Measurements from ENCODE around the gene EMILIN1. TPM values are rescaled to one million over a fixed set of nuclear protein-coding genes. Genes with fewer than 3 reads are reported as not detected.

Gene EMILIN1
- total and polyA plus RNA-seq, 2 of the 8 experiments (the other 6 are each of a cell fraction or from before 2014, with no cell fraction given), result 1.9 to 3.0 TPM

DNA sequence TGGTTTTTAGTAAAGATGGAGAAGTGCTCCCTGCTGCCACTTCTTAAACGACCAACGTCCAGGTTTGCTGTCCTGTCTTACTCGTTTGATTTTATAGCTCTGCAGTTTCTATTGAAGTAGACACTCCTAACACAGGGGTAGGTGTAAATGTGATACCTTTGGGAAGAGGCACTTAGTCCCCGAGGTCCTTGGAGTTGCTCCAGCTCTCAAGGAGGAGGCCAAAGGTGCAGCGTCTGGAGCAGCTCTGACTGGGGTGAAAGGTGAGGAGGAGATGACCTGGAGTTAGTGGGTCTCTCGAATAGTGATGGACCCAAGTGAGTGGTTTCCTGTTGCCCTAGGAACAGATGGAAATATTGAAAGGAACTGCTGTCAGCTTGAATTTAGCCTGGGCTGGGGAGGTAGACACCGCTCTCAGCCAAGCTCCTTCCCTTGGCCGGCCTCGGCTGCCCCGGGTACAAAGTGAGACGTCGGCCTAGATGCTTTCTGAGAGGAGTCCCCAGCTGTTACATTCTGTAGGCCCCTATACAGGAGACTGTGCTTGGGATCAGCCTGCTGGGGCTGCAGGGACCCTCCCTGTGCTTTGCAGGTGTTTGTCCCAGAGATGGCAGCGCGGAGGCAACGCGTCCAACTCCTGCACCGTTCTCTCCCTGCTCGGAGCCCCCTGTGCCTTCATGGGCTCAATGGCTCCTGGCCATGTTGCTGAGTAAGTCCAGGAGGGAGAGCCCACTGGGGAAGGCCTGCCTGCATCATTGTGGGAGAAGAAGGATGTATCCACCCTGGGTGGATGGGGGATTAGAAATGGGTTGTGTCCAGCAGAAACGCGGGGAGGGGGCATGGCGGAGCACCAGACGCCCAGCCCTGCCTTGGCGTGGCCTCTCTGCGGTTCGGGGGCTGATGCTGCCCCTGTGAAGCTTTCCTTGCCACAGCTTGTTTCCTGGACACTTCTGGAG, 13.6 kb downstream of the EMILIN1 start:
- 87% methylated on average over 18 of the region's 25 CpGs; no CpG with 5 or more reads in 1 of the 2 experiments for whole genome bisulfite sequencing, 2 experiments (ENCODE audit: extremely low coverage in 1 of 2, insufficient coverage in 1 of 2, insufficient read length in 1 of 2, insufficient replicate concordance in 2 of 2, low coverage in 1 of 2, low lambda C conversion rate in 2 of 2, missing lambda C conversion rate in 1 of 2)
- Histone ChIP-seq H4K91ac (replicated peaks; ENCODE audit: insufficient read length, low read length) (no peak overlapping the region), H2AFZ (ENCODE audit: low read length) (no peak overlapping the region), H3K14ac (ENCODE audit: insufficient read length) (no peak overlapping the region), H3K27ac (ENCODE audit: low read depth, low read length) (no peak overlapping the region), H3K23ac (ENCODE audit: insufficient read length) (no peak overlapping the region), H2AK5ac (ENCODE audit: low read depth, low read length) (no peak overlapping the region), H3K27me3 (replicated peaks in 1 of 4; ENCODE audit: control insufficient read depth in 3 of 4, extremely low read depth in 1 of 4, insufficient read depth in 3 of 4, low read length in 3 of 4) (no peaks in the 10 kb centered on the region), H4K20me1 (replicated peaks in 1 of 2; ENCODE audit: control insufficient read depth in 1 of 2, insufficient read depth in 2 of 2, low read length in 2 of 2) (peaks cover 1 to 6% of the 10 kb centered on the region in 2 experiments), H2BK15ac (ENCODE audit: low read length) (no peak overlapping the region), H3K9me3 (ENCODE audit: insufficient read depth in 2 of 2, low read depth in 1 of 2, low read length in 1 of 2) (no peaks in the 10 kb centered on the region), H3K79me2 (ENCODE audit: control insufficient read depth in 1 of 2, insufficient read depth in 2 of 2, low read length in 2 of 2) (no peaks in the 10 kb centered on the region), H3K18ac (ENCODE audit: extremely low read depth, low read length) (no peak overlapping the region), H3K4ac (replicated peaks; ENCODE audit: insufficient read length, low read depth, low read length) (no peak overlapping the region), H3K4me2 (ENCODE audit: insufficient read depth in 1 of 2, low read depth in 2 of 2, low read length in 2 of 2) (no peak overlapping the region), H2BK120ac (replicated peaks; ENCODE audit: low read depth, low read length) (no peak overlapping the region), H3K4me3 (ENCODE audit: extremely low read depth in 1 of 4, insufficient read depth in 2 of 4, low read depth in 3 of 4, low read length in 4 of 4) (no peak overlapping the region), H3K79me1 (ENCODE audit: low read depth, low read length) (no peaks in the 10 kb centered on the region; the same call in 1 of the 2 replicates), H3K36me3 (ENCODE audit: control insufficient read depth in 2 of 4, insufficient read depth in 4 of 4, low read length in 3 of 4) (no peaks in the 10 kb centered on the region), H2BK12ac (ENCODE audit: low read depth, low read length) (no peak overlapping the region), H3K23me2 (ENCODE audit: low read depth, low read length) (peaks cover 1% of the 10 kb centered on the region; the same call in 1 of the 2 replicates), H4K8ac (ENCODE audit: extremely low read depth, insufficient read depth, low read length) (no peak overlapping the region), H3K56ac (replicated peaks; ENCODE audit: insufficient read length, low read depth, low read length) (no peak overlapping the region), H3K4me1 (replicated peaks in 1 of 4; ENCODE audit: control insufficient read depth in 3 of 4, insufficient read depth in 4 of 4, low read length in 3 of 4) (peaks cover 0 to 8% (median 5%) of the 10 kb centered on the region in 4 experiments; a peak in 3 of 7 replicates), H2BK20ac (ENCODE audit: low read length) (no peak overlapping the region), H2BK5ac (ENCODE audit: low read depth, low read length) (no peak overlapping the region), H3K9ac (replicated peaks in 1 of 4; ENCODE audit: extremely low read depth in 1 of 4, low read depth in 3 of 4, low read length in 3 of 4) (no peak overlapping the region), H4K5ac (ENCODE audit: insufficient read length, low read depth, low read length) (no peak overlapping the region)
- ChIA-PET POLR2A (ENCODE audit: partially characterized antibody) (interaction anchor here (1.1 to 1.4 kb wide), 2 partner anchors 130 to 155 kb away, joined by 3 to 4 read pairs; no protein-coding TSS in a partner anchor), CTCF (ENCODE audit: partially characterized antibody) (interaction anchor here (0.6 to 16.5 kb wide), 10 partner anchors 8 to 277 kb away, joined by 3 to 160 read pairs (median 4); partner anchors contain the start of gene AGBL5)
- FAIRE-seq, result no peak
- TF ChIP-seq RNF2 (IDR thresholded peaks at IDR 0.05; ENCODE audit: borderline replicate concordance, low read depth, low read length, missing control alignments, poor library complexity, severe bottlenecking) (no peak), RBBP5 (IDR thresholded peaks at IDR 0.05; ENCODE audit: borderline replicate concordance, low read depth, low read length) (no peak), BCL11A (IDR thresholded peaks at IDR 0.05; ENCODE audit: low read depth in 2 of 2, low read length in 2 of 2) (no peak)
- TF ChIP-seq, protein P1, sequence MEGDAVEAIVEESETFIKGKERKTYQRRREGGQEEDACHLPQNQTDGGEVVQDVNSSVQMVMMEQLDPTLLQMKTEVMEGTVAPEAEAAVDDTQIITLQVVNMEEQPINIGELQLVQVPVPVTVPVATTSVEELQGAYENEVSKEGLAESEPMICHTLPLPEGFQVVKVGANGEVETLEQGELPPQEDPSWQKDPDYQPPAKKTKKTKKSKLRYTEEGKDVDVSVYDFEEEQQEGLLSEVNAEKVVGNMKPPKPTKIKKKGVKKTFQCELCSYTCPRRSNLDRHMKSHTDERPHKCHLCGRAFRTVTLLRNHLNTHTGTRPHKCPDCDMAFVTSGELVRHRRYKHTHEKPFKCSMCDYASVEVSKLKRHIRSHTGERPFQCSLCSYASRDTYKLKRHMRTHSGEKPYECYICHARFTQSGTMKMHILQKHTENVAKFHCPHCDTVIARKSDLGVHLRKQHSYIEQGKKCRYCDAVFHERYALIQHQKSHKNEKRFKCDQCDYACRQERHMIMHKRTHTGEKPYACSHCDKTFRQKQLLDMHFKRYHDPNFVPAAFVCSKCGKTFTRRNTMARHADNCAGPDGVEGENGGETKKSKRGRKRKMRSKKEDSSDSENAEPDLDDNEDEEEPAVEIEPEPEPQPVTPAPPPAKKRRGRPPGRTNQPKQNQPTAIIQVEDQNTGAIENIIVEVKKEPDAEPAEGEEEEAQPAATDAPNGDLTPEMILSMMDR (IDR thresholded peaks at IDR 0.05; ENCODE audit: control extremely low read depth in 1 of 3, insufficient read depth in 1 of 3, low read depth in 1 of 3, low read length in 3 of 3), result no peak
- no peak for DNase-seq (ENCODE audit: low read depth in 1 of 2, low spot score in 2 of 2)

Data from H1 (cell line).